ENCODE measurements around the gene CEMIP2.

The CEMIP2 gene

DNA sequence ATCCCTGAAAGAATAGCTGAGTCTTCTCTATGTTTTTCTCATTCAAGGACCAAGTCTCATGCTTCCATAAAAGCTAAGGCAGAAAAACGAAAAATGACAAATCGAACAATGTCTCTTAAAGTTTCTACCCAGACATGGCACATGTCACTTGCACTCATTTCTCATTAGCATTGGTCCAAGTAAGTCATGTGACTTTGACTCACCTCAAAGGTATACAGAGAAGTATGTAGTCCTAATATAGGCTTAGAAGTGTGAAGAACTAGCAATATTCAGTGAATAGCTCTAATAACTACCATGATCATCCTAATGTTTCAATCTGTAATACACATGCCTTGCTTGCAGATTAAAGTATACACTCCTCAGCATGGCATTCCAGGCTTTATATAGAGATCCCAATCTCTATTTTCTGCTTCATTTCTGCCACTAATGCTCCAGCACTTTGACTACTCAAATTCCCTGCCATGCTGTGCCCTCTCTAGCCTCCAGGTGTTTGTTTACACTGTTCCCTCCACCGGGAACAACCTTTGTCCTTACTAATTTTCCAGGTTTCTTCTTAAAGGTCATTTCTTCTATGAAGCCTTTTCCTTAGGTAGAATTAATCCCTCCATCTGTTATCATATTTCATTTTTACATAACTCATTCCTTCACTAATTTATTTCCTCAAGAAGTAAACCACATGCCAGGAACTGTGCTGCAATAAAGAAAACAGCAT lies 98.9 kb downstream of the CEMIP2 start:
- no peaks in the 10 kb centered on the region for H3F3A ChIP-seq (ENCODE audit: insufficient read depth)
- no peak overlapping the region for H3K27ac ChIP-seq (ENCODE audit: low read depth, low read length)
- no peaks in the 10 kb centered on the region for H3K79me2 ChIP-seq (ENCODE audit: insufficient read depth, low read length)
- H4K20me1 ChIP-seq (ENCODE audit: low read depth, low read length) = no peaks in the 10 kb centered on the region
- TF ChIP-seq, protein P1, sequence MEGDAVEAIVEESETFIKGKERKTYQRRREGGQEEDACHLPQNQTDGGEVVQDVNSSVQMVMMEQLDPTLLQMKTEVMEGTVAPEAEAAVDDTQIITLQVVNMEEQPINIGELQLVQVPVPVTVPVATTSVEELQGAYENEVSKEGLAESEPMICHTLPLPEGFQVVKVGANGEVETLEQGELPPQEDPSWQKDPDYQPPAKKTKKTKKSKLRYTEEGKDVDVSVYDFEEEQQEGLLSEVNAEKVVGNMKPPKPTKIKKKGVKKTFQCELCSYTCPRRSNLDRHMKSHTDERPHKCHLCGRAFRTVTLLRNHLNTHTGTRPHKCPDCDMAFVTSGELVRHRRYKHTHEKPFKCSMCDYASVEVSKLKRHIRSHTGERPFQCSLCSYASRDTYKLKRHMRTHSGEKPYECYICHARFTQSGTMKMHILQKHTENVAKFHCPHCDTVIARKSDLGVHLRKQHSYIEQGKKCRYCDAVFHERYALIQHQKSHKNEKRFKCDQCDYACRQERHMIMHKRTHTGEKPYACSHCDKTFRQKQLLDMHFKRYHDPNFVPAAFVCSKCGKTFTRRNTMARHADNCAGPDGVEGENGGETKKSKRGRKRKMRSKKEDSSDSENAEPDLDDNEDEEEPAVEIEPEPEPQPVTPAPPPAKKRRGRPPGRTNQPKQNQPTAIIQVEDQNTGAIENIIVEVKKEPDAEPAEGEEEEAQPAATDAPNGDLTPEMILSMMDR (IDR thresholded peaks at IDR 0.05; ENCODE audit: insufficient read depth, low read length, poor library complexity, severe bottlenecking) = no peak
- TF ChIP-seq EZH2phosphoT487 (conservative IDR thresholded peaks at IDR 0.05; ENCODE audit: low read length) = no peak
- H3K9me2 ChIP-seq (replicated peaks; ENCODE audit: insufficient read depth, low read length) = no peaks in the 10 kb centered on the region
- no peak overlapping the region for H3K4me3 ChIP-seq (ENCODE audit: insufficient read depth, low read length, poor library complexity, severe bottlenecking)
- H3K27me3 ChIP-seq (ENCODE audit: low read length) = no peaks in the 10 kb centered on the region; the same call in 1 of the 2 replicates
- no peak overlapping the region for H3K9ac ChIP-seq (ENCODE audit: low read length)
- no peak overlapping the region for H3K4me2 ChIP-seq (ENCODE audit: low read depth, low read length, poor library complexity, severe bottlenecking)
- H3K9me3 ChIP-seq (ENCODE audit: insufficient read depth, low read length) = no peaks in the 10 kb centered on the region
- H3K36me3 ChIP-seq (ENCODE audit: low read length) = no peaks in the 10 kb centered on the region
- no peak overlapping the region for H2AFZ ChIP-seq (ENCODE audit: low read depth, low read length, severe bottlenecking)

DNA sequence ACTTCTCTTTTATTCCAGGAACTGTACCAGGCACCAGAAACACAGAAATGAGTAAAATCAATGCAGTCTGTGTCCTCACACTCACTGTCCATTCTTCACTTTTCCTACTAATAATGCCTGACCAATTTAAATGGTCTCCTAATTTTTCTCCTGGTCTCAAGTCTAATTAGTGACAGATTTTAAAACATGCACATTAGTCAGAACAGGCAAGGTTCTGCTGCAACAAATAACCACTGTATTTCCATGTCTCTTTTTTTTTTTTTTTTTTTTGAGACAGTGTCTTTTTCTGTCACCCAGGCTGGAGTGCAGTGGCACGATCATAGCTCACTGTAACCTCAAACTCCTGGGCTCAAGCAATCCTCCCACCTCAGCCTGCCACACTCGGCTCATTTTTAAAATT lies 99.6 kb downstream of the CEMIP2 start:
- Histone ChIP-seq H3K9me2 (replicated peaks; ENCODE audit: insufficient read depth, low read length) (no peaks in the 10 kb centered on the region), H3F3A (ENCODE audit: insufficient read depth) (no peaks in the 10 kb centered on the region), H3K36me3 (ENCODE audit: low read length) (no peaks in the 10 kb centered on the region), H4K20me1 (ENCODE audit: low read depth, low read length) (no peaks in the 10 kb centered on the region), H3K9ac (ENCODE audit: low read length) (no peak overlapping the region), H3K4me2 (ENCODE audit: low read depth, low read length, poor library complexity, severe bottlenecking) (no peak overlapping the region), H3K4me3 (ENCODE audit: insufficient read depth, low read length, poor library complexity, severe bottlenecking) (no peak overlapping the region), H3K27ac (ENCODE audit: low read depth, low read length) (no peak overlapping the region), H3K27me3 (ENCODE audit: low read length) (no peaks in the 10 kb centered on the region; the same call in 1 of the 2 replicates), H3K9me3 (ENCODE audit: insufficient read depth, low read length) (no peaks in the 10 kb centered on the region), H3K79me2 (ENCODE audit: insufficient read depth, low read length) (no peaks in the 10 kb centered on the region), H2AFZ (ENCODE audit: low read depth, low read length, severe bottlenecking) (no peak overlapping the region)
- TF ChIP-seq EZH2phosphoT487 (conservative IDR thresholded peaks at IDR 0.05; ENCODE audit: low read length) = no peak
- TF ChIP-seq, protein P1 (IDR thresholded peaks at IDR 0.05; ENCODE audit: insufficient read depth, low read length, poor library complexity, severe bottlenecking) = no peak

DNA sequence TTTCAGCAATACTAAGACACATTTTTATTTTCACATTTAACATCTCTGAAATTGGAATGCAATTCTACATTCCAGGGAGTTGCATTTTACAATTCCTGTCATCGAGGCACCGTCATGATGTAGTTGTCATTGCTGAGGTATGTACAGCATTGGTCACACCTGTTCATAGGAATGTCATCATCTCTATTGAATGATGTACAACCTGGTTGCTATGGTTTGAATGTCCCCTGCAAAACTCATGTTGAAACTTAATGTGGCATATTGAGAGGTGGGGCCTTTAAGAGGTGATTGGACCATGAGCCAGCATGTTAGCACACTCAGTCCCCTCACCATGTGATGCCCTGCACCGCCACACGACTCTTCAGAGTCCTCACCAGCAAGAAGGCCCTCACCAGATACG lies 103.1 kb downstream of the CEMIP2 start:
- Histone ChIP-seq H3K4me2 (ENCODE audit: low read depth, low read length, poor library complexity, severe bottlenecking) (no peak overlapping the region), H3F3A (ENCODE audit: insufficient read depth) (no peaks in the 10 kb centered on the region), H3K27me3 (ENCODE audit: low read length) (no peaks in the 10 kb centered on the region; the same call in 1 of the 2 replicates), H3K9me2 (replicated peaks; ENCODE audit: insufficient read depth, low read length) (no peaks in the 10 kb centered on the region), H4K20me1 (ENCODE audit: low read depth, low read length) (no peaks in the 10 kb centered on the region), H2AFZ (ENCODE audit: low read depth, low read length, severe bottlenecking) (no peak overlapping the region), H3K4me3 (ENCODE audit: insufficient read depth, low read length, poor library complexity, severe bottlenecking) (no peak overlapping the region), H3K9me3 (ENCODE audit: insufficient read depth, low read length) (no peaks in the 10 kb centered on the region), H3K27ac (ENCODE audit: low read depth, low read length) (no peak overlapping the region), H3K79me2 (ENCODE audit: insufficient read depth, low read length) (no peaks in the 10 kb centered on the region), H3K36me3 (ENCODE audit: low read length) (no peaks in the 10 kb centered on the region), H3K9ac (ENCODE audit: low read length) (no peak overlapping the region)
- TF ChIP-seq, protein P1 (IDR thresholded peaks at IDR 0.05; ENCODE audit: insufficient read depth, low read length, poor library complexity, severe bottlenecking) = no peak
- no peak for TF ChIP-seq EZH2phosphoT487 (conservative IDR thresholded peaks at IDR 0.05; ENCODE audit: low read length)

Measured in SU-DHL-6 (cell line).